H9 (cell line): Measurements from ENCODE around the gene KANSL1. TPM values are rescaled to one million over a fixed set of nuclear protein-coding genes. Genes with fewer than 3 reads are reported as not detected.

ENCODE experiments used
- DNase-seq: peaks from one replicate; pipeline ENCODE4 v3.0.0-alpha.2; 2017
- H2AFZ ChIP-seq: one replicate; pipeline ENCODE4 v1.6.1; 2013; ENCODE audit warnings: mild to moderate bottlenecking, low read length, control low read depth, moderate library complexity
- H2AK5ac ChIP-seq: 2 replicates; pipeline ENCODE4 v1.6.1; 2013; ENCODE audit warnings: low read length, control low read depth, mixed read lengths; ENCODE audit not compliant: insufficient read length
- H2BK120ac ChIP-seq: one replicate; pipeline ENCODE4 v1.6.1; 2013; ENCODE audit warnings: low read depth, mild to moderate bottlenecking, low read length, control low read depth, inconsistent platforms; ENCODE audit not compliant: poor library complexity, severe bottlenecking
- H2BK12ac ChIP-seq: 2 replicates; pipeline ENCODE4 v1.6.1; 2013; ENCODE audit warnings: low read length, control low read depth, mixed read lengths, low read depth; ENCODE audit not compliant: insufficient read length
- H2BK15ac ChIP-seq: 2 replicates; pipeline ENCODE4 v1.6.1; 2013; ENCODE audit warnings: low read depth, low read length, control low read depth
- H2BK20ac ChIP-seq: one replicate; pipeline ENCODE4 v1.6.1; 2013; ENCODE audit warnings: low read depth, mild to moderate bottlenecking, low read length, control low read depth, inconsistent platforms; ENCODE audit not compliant: poor library complexity, severe bottlenecking
- H2BK5ac ChIP-seq: 2 replicates; pipeline ENCODE4 v1.6.1; 2013; ENCODE audit warnings: low read length, control low read depth, mixed read lengths; ENCODE audit not compliant: insufficient read length
- H3K14ac ChIP-seq: 2 replicates; pipeline ENCODE4 v1.6.1; 2013; ENCODE audit warnings: low read length, control low read depth; ENCODE audit not compliant: insufficient read depth
- H3K18ac ChIP-seq: 2 replicates; pipeline ENCODE4 v1.6.1; 2013; ENCODE audit warnings: low read depth, mild to moderate bottlenecking, mixed read lengths, low read length, control low read depth; ENCODE audit not compliant: insufficient read length
- H3K23ac ChIP-seq: 2 replicates; pipeline ENCODE4 v1.6.1; 2013; ENCODE audit warnings: low read length, control low read depth, mixed read lengths, low read depth; ENCODE audit not compliant: insufficient read length
- H3K23me2 ChIP-seq: 2 replicates; pipeline ENCODE4 v1.6.1; 2013; ENCODE audit warnings: low read depth, mild to moderate bottlenecking, mixed read lengths, low read length, control low read depth; ENCODE audit not compliant: insufficient read length, poor library complexity, severe bottlenecking
- H3K27ac ChIP-seq: 2 replicates; pipeline ENCODE4 v1.5.1; 2013; ENCODE audit warnings: low read length, control low read depth, mixed read lengths, low read depth; ENCODE audit not compliant: insufficient read length
- H3K27me3 ChIP-seq: 2 replicates; pipeline ENCODE4 v1.6.1; 2013; ENCODE audit warnings: low read length, control low read depth, inconsistent platforms; ENCODE audit not compliant: insufficient read depth
- H3K4ac ChIP-seq: 2 replicates; pipeline ENCODE4 v1.6.1; 2013; ENCODE audit warnings: low read depth, mild to moderate bottlenecking, control low read depth, inconsistent platforms, low read length, moderate library complexity
- H3K4me1 ChIP-seq: 2 replicates; pipeline ENCODE4 v1.6.1; 2013; ENCODE audit warnings: low read length, control low read depth, inconsistent platforms; ENCODE audit not compliant: insufficient read depth
- H3K4me2 ChIP-seq: 2 replicates; pipeline ENCODE4 v1.6.1; 2013; ENCODE audit warnings: low read length, control low read depth, mixed read lengths; ENCODE audit not compliant: insufficient read length, insufficient read depth
- H3K56ac ChIP-seq: 2 replicates; pipeline ENCODE4 v1.6.1; 2013; ENCODE audit warnings: low read depth, mild to moderate bottlenecking, mixed read lengths, low read length, control low read depth; ENCODE audit not compliant: insufficient read length
- H3K79me1 ChIP-seq: 2 replicates; pipeline ENCODE4 v1.6.1; 2013; ENCODE audit warnings: low read depth, mild to moderate bottlenecking, moderate library complexity, low read length, control low read depth, inconsistent platforms; ENCODE audit not compliant: insufficient read depth, poor library complexity, severe bottlenecking
- H3K79me2 ChIP-seq: 2 replicates; pipeline ENCODE4 v1.6.1; 2013; ENCODE audit warnings: low read length, control low read depth, inconsistent platforms; ENCODE audit not compliant: insufficient read depth
- H3K9ac ChIP-seq: 2 replicates; pipeline ENCODE4 v1.6.1; 2013; ENCODE audit warnings: low read length, control low read depth, mixed read lengths; ENCODE audit not compliant: insufficient read length; ENCODE audit errors: extremely low read depth
- H3K9me3 ChIP-seq: one replicate; pipeline ENCODE4 v1.6.1; 2013; ENCODE audit warnings: low read depth, low read length, inconsistent platforms; ENCODE audit not compliant: control insufficient read depth
- H3T11ph ChIP-seq: one replicate; pipeline ENCODE4 v1.6.1; 2013; ENCODE audit warnings: mild to moderate bottlenecking, low read length, control low read depth, inconsistent platforms
- H4K20me1 ChIP-seq: one replicate; pipeline ENCODE4 v1.6.1; 2013; ENCODE audit not compliant: control insufficient read depth, insufficient read length, insufficient read depth
- H4K5ac ChIP-seq: 2 replicates; pipeline ENCODE4 v1.6.1; 2013; ENCODE audit warnings: low read depth, mild to moderate bottlenecking, mixed read lengths, low read length, control low read depth; ENCODE audit not compliant: insufficient read length
- H4K8ac ChIP-seq: replicated peaks from 2 replicates; pipeline ENCODE4 v1.6.1; 2013; ENCODE audit warnings: low read length, control low read depth, mixed read lengths, low read depth; ENCODE audit not compliant: insufficient read length
- H4K91ac ChIP-seq: 2 replicates; pipeline ENCODE4 v1.6.1; 2013; ENCODE audit warnings: low read depth, mild to moderate bottlenecking, moderate library complexity, mixed read lengths, low read length, control low read depth; ENCODE audit not compliant: insufficient read length
- H3K27ac Mint-ChIP-seq, 3 experiments: 2 replicates in 2 of 3; 3 replicates in 1 of 3; pipeline ENCODE4 v1.8.0; 2020 to 2021; ENCODE audit warnings: mixed read lengths in 3 of 3, mild to moderate bottlenecking in 1 of 3, moderate library complexity in 1 of 3
- H3K27me3 Mint-ChIP-seq: 2 replicates; pipeline ENCODE4 v1.8.0; 2021; ENCODE audit warnings: low read depth, mild to moderate bottlenecking, moderate library complexity, mixed read lengths
- H3K36me3 Mint-ChIP-seq, 3 experiments: 2 replicates in 2 of 3; 3 replicates in 1 of 3; pipeline ENCODE4 v1.8.0; 2020 to 2021; ENCODE audit warnings: low read depth in 3 of 3, mixed read lengths in 3 of 3; ENCODE audit not compliant: insufficient read depth in 1 of 3
- H3K4me1 Mint-ChIP-seq, 2 experiments: 2 replicates each; pipeline ENCODE4 v1.8.0; 2020; ENCODE audit warnings: mixed read lengths in 2 of 2
- H3K4me3 Mint-ChIP-seq, 2 experiments: 2 replicates in 1 of 2; 3 replicates in 1 of 2; pipeline ENCODE4 v1.8.0; 2020 to 2021; ENCODE audit warnings: mild to moderate bottlenecking in 2 of 2, mixed read lengths in 2 of 2, moderate library complexity in 1 of 2
- H3K9me3 Mint-ChIP-seq, 2 experiments: 2 replicates in 1 of 2; 3 replicates in 1 of 2; pipeline ENCODE4 v1.8.0; 2020; ENCODE audit warnings: mild to moderate bottlenecking in 2 of 2, mixed read lengths in 2 of 2, moderate library complexity in 1 of 2
- CTCF ChIP-seq: fragments of 200-600 bp; sonication (generic); conservative IDR thresholded peaks from 3 replicates; pipeline ENCODE4 v1.8.0; 2021; ENCODE audit warnings: antibody characterized with exemption, mild to moderate bottlenecking
- WGBS: extraction: QIAGEN DNeasy Blood & Tissue Kit; methylation state at CpG from one replicate; pipeline ENCODE4 v1.1.7; 2013; ENCODE audit warnings: missing lambda C conversion rate, low lambda C conversion rate, mixed read lengths; ENCODE audit not compliant: insufficient read length; ENCODE audit errors: extremely low coverage; 5-methylcytosine and 5-hydroxymethylcytosine counted together
- total RNA-seq: library from RNA; stranded (reverse); gene quantifications from 2 replicates; pipeline ENCODE4 v1.2.1, GENCODE V29; 2021

KANSL1 gene
- total RNA-seq, 1 experiment from 2014 or later: 114 TPM

- no peak overlapping the region for H3K56ac ChIP-seq
- Mint-ChIP-seq H3K27me3 (no peaks in the 10 kb centered on the region; the same call in 1 of the 2 replicates), H3K36me3 (peaks cover 30 to 46% (median 45%) of the 10 kb centered on the region in 3 experiments), H3K27ac (peak overlapping the region in 1 of 3 experiments; percentile 43; a peak in 2 of 7 replicates), H3K4me3 (no peak overlapping the region), H3K9me3 (peaks cover 6 to 10% of the 10 kb centered on the region in 2 experiments; a peak in 4 of 5 replicates), H3K4me1 (peaks cover 28 to 35% of the 10 kb centered on the region in 2 experiments)
- H3K4me1 ChIP-seq: no peaks in the 10 kb centered on the region
- DNase-seq: no peak
- H3K4ac ChIP-seq: no peak overlapping the region
- H4K91ac ChIP-seq: no peak overlapping the region
- H3K9me3 ChIP-seq: no peaks in the 10 kb centered on the region
- no peaks in the 10 kb centered on the region for H3K23me2 ChIP-seq
- H3K9ac ChIP-seq: no peak overlapping the region
- H2AK5ac ChIP-seq: no peak overlapping the region
- H3K4me2 ChIP-seq: no peak overlapping the region
- H2BK120ac ChIP-seq: no peak overlapping the region
- no peaks in the 10 kb centered on the region for H3K27me3 ChIP-seq
- H4K20me1 ChIP-seq: no peaks in the 10 kb centered on the region
- no peak overlapping the region for H2AFZ ChIP-seq
- H3T11ph ChIP-seq: no peak overlapping the region
- peaks cover 3% of the 10 kb centered on the region for H3K79me1 ChIP-seq
- no peak overlapping the region for H3K23ac ChIP-seq
- no peak overlapping the region for H2BK20ac ChIP-seq
- no peak overlapping the region for H4K8ac ChIP-seq
- no CpG with 5 or more reads among the region's 6 CpGs for WGBS
- H4K5ac ChIP-seq: no peak overlapping the region
- TF ChIP-seq CTCF: no peak
- no peak overlapping the region for H2BK5ac ChIP-seq
- H3K79me2 ChIP-seq: no peaks in the 10 kb centered on the region; the same call in 1 of the 2 replicates
- no peak overlapping the region for H3K27ac ChIP-seq
- no peak overlapping the region for H2BK15ac ChIP-seq
- H3K18ac ChIP-seq: no peak overlapping the region
- no peak overlapping the region for H3K14ac ChIP-seq
- no peak overlapping the region for H2BK12ac ChIP-seq
These were observed 112.9 kb downstream of the KANSL1 start for GRCh38 chr17:46080118-46081017.
